Spleen (tissue), 11 donors: Measurements from ENCODE around the gene DOCK4. TPM values are rescaled to one million over a fixed set of nuclear protein-coding genes. Genes with fewer than 3 reads are reported as not detected.

Experiments used
- DNase-seq: peaks from one replicate; pipeline ENCODE4 v3.0.0-alpha.2; 2020
- H3K27ac ChIP-seq, 8 donors: fragments of 200-600 bp; sonication (generic) in 7 of 8; 1 replicate in 4 of 8; 2 replicates in 4 of 8; pipeline versions ENCODE4 v1.5.0 to v1.8.0; 2016 to 2021; ENCODE audit warnings: inconsistent platforms in 4 of 8, mild to moderate bottlenecking in 4 of 8, moderate library complexity in 1 of 8
- H3K27me3 ChIP-seq, 7 donors: fragments of 200-600 bp; sonication (generic) in 6 of 7; replicated peaks in 1 of 7; 1 replicate in 4 of 7; 2 replicates in 3 of 7; pipeline versions ENCODE4 v1.5.0 to v1.8.0; 2016 to 2021; ENCODE audit warnings: inconsistent platforms in 3 of 7, mild to moderate bottlenecking in 1 of 7
- H3K36me3 ChIP-seq, 6 donors: fragments of 200-600 bp; sonication (generic) in 5 of 6; 1 replicate in 4 of 6; 2 replicates in 2 of 6; pipeline versions ENCODE4 v1.5.0 to v1.8.0; 2016 to 2021; ENCODE audit warnings: inconsistent platforms in 2 of 6
- H3K4me1 ChIP-seq, 6 donors: fragments of 200-600 bp; sonication (generic) in 5 of 6; 1 replicate in 3 of 6; 2 replicates in 3 of 6; pipeline versions ENCODE4 v1.5.0 to v1.8.0; 2016 to 2021; ENCODE audit warnings: inconsistent platforms in 3 of 6
- H3K4me3 ChIP-seq, 8 donors: fragments of 200-600 bp; sonication (generic) in 7 of 8; 1 replicate in 4 of 8; 2 replicates in 4 of 8; pipeline versions ENCODE4 v1.5.0 to v1.8.0; 2016 to 2021; ENCODE audit warnings: inconsistent platforms in 4 of 8, mild to moderate bottlenecking in 4 of 8, moderate library complexity in 2 of 8
- H3K9me3 ChIP-seq, 8 donors: fragments of 200-600 bp; sonication (generic) in 7 of 8; 1 replicate in 4 of 8; 2 replicates in 4 of 8; pipeline versions ENCODE4 v1.5.0 to v1.8.0; 2016 to 2021; ENCODE audit warnings: inconsistent platforms in 4 of 8
- CTCF ChIP-seq, 11 experiments: fragments of 200-600 bp in 7 of 11; fragments of 450-650 bp in 4 of 11; sonication (generic) in 4 of 11; IDR thresholded peaks in 8 of 11; conservative IDR thresholded peaks in 3 of 11; 1 replicate in 7 of 11; 2 replicates in 4 of 11; pipeline versions ENCODE4 v1.4.0 to v1.8.0; 2016 to 2021; ENCODE audit warnings: antibody characterized with exemption in 11 of 11, inconsistent platforms in 4 of 11, mild to moderate bottlenecking in 1 of 11
- POLR2A ChIP-seq, 3 donors: fragments of 450-650 bp; IDR thresholded peaks; one replicate each; pipeline ENCODE4 v1.5.1; 2017; ENCODE audit warnings: antibody characterized with exemption in 3 of 3, mild to moderate bottlenecking in 1 of 3
- POLR2AphosphoS5 ChIP-seq, 3 donors: sonication (generic); formaldehyde crosslinking; IDR thresholded peaks; one replicate each; pipeline ENCODE4 v1.5.1; 2017; ENCODE audit warnings: antibody characterized with exemption in 3 of 3
- WGBS, 5 donors: extraction: QIAGEN DNeasy Blood & Tissue Kit in 3 of 5; methylation state at CpG; one replicate each; pipeline versions ENCODE4 v1.1.5 to v1.1.7; 2013 to 2018; 5-methylcytosine and 5-hydroxymethylcytosine counted together
- intact Hi-C: fragments of 100-400 bp; cut with DNase I; formaldehyde crosslinking; loops from one replicate; pipeline ENCODE4 v1.15.0; 2023; ENCODE audit warnings: low total_unique reads
- polyA plus RNA-seq, 3 donors: library from polyadenylated mRNA; stranded (reverse); fragments of 200-250 nt; gene quantifications; one replicate each; pipeline ENCODE4 v1.2.1, GENCODE V29; 2013
- total RNA-seq, 7 donors: library from RNA; depleted of rRNA in 3 of 7; stranded (reverse); fragments of >200 nt in 3 of 7; fragmentation: NEBNext Ultra II Directional in 4 of 7; extraction: Animal tissue kit (Norgen Biotek cat#: 25700) in 4 of 7; gene quantifications; one replicate each; pipeline versions ENCODE4 v1.1.0 to v1.2.1, GENCODE V29; 2016 to 2021
- donor health status: healthy with polysubstance abuse.
- donor health status: DM: no; HTN: no; CAD: no; lungs with moderate emphysema.
- donor health status: DM: no; HTN: no; CAD: no.
- donor health status: Bipolar disorder and iron deficiency.
- donor health status: healthy.
- donor health status: DM: no; HTN: no; CAD: no.
- donor health status: DM: yes; HTN: yes; CAD: no.

The DOCK4 gene
- total and polyA plus RNA-seq, 10 donors, result 1.4 to 26.9 (median 14.2) TPM

GRCh38 chr7:112174192-112174591 lies 32.0 kb downstream of the DOCK4 start:
- H3K27me3 ChIP-seq, result peaks cover 0 to 5% (median 0%) of the 10 kb centered on the region in 7 donors
- no peak overlapping the region for H3K27ac ChIP-seq
- no peak for DNase-seq
- no peak overlapping the region for H3K4me3 ChIP-seq
- H3K4me1 ChIP-seq, result no peaks in the 10 kb centered on the region
- intact Hi-C loops, result no loop called here
- TF ChIP-seq POLR2A (IDR thresholded peaks at IDR 0.05) (no peak), CTCF (IDR thresholded peaks at IDR 0.05 in 8 of 11, conservative IDR thresholded peaks at IDR 0.05 in 3 of 11) (no peak), POLR2AphosphoS5 (IDR thresholded peaks at IDR 0.05) (no peak)
- H3K9me3 ChIP-seq, result no peaks in the 10 kb centered on the region
- H3K36me3 ChIP-seq, result no peaks in the 10 kb centered on the region
- 84 to 94% (median 90%) methylated on average over 3 of the region's 3 CpGs for WGBS, 5 donors

- H3K36me3 ChIP-seq, result no peaks in the 10 kb centered on the region
- intact Hi-C loops, result no loop called here
- no peak overlapping the region for H3K4me3 ChIP-seq
- H3K4me1 ChIP-seq, result no peaks in the 10 kb centered on the region
- H3K27ac ChIP-seq, result no peak overlapping the region
- 71 to 84% (median 76%) methylated on average over 4 of the region's 4 CpGs for WGBS, 5 donors
- H3K9me3 ChIP-seq, result no peaks in the 10 kb centered on the region
- no peak for TF ChIP-seq POLR2A (IDR thresholded peaks at IDR 0.05)
- no peak for TF ChIP-seq CTCF (IDR thresholded peaks at IDR 0.05 in 8 of 11, conservative IDR thresholded peaks at IDR 0.05 in 3 of 11)
- no peak for TF ChIP-seq POLR2AphosphoS5 (IDR thresholded peaks at IDR 0.05)
- peaks cover 0 to 5% (median 0%) of the 10 kb centered on the region in 7 donors for H3K27me3 ChIP-seq
- DNase-seq, result no peak
Observed at GRCh38 chr7:112173568-112173905, 32.7 kb downstream of the DOCK4 start.

- TF ChIP-seq POLR2A (IDR thresholded peaks at IDR 0.05), result no peak
- no peak for TF ChIP-seq POLR2AphosphoS5 (IDR thresholded peaks at IDR 0.05)
- no peak for TF ChIP-seq CTCF (IDR thresholded peaks at IDR 0.05 in 8 of 11, conservative IDR thresholded peaks at IDR 0.05 in 3 of 11)
- intact Hi-C loops, result no loop called here
- no peak for DNase-seq
- Histone ChIP-seq H3K4me1 (no peaks in the 10 kb centered on the region), H3K27me3 (peaks cover 0 to 4% (median 0%) of the 10 kb centered on the region in 7 donors), H3K36me3 (no peaks in the 10 kb centered on the region), H3K27ac (no peak overlapping the region), H3K4me3 (no peak overlapping the region), H3K9me3 (no peaks in the 10 kb centered on the region)
- 69 to 81% (median 74%) methylated on average over 8 of the region's 8 CpGs for WGBS, 5 donors
Observed at GRCh38 chr7:112172870-112173567, 33.2 kb downstream of the DOCK4 start.

- Histone ChIP-seq H3K27me3 (peaks cover 0 to 4% (median 0%) of the 10 kb centered on the region in 7 donors), H3K4me3 (no peak overlapping the region), H3K36me3 (no peaks in the 10 kb centered on the region), H3K4me1 (no peaks in the 10 kb centered on the region), H3K27ac (no peak overlapping the region), H3K9me3 (no peaks in the 10 kb centered on the region)
- no peak for DNase-seq
- 86 to 94% (median 90%) methylated on average over 1 of the region's 1 CpG for WGBS, 5 donors
- intact Hi-C loops, result no loop called here
- TF ChIP-seq POLR2A (IDR thresholded peaks at IDR 0.05) (no peak), POLR2AphosphoS5 (IDR thresholded peaks at IDR 0.05) (no peak), CTCF (IDR thresholded peaks at IDR 0.05 in 8 of 11, conservative IDR thresholded peaks at IDR 0.05 in 3 of 11) (no peak)
Observed at GRCh38 chr7:112171673-112172072, 34.5 kb downstream of the DOCK4 start.
